ENCODE measurements around the gene ATRN. TPM values are rescaled to one million over a fixed set of nuclear protein-coding genes. Genes with fewer than 3 reads are reported as not detected.

ATRN gene
- total RNA-seq, 2 experiments from 2014 or later, result 7.3 to 7.8 TPM

DNA sequence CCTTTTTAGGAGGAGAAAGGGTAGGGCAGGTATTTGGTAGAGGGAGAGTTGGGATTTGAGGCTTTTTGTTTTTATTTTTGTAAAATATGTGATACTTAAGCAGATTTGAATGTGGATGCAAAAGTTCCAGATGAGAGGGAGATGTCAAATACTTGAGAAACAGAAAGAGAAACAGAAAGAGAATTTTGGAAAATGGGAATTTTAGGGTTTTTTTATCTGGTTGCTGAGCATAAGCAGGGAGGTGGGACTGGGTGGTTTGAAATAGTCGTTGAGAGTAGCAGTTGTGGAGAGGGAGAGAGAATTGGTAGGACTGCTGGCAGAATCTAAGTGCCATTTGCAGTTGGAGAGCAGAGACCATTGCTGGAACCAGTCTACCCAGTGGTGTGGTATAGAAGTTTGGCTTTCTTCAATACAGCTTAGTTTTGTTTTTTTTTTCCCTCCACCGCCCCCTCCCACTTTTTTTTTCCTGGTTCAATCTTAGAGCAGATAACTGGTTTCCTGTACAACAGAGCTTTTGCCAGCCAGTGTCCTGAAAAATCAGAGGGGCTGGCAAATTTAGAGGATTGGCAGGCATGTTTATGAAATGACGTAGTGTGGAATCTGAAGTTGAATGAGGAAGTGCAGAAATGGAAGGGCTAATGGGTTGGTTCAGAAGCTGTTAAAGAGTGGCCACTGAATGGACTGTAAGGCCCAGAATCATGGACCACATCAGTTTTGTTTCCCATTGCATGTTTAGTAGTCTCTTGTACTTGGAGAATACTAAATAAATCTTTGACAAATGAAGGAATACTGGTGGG, 68.7 kb downstream of the ATRN start:
- DNase-seq, result no peak
- Mint-ChIP-seq H3K4me1 (ENCODE audit: low read depth) (no peaks in the 10 kb centered on the region), H3K9me3 (peaks cover 2% of the 10 kb centered on the region), H3K27ac (no peak overlapping the region), H3K36me3 (peaks cover 10% of the 10 kb centered on the region), H3K27me3 (no peaks in the 10 kb centered on the region), H3K4me3 (no peak overlapping the region)
- ChIA-PET CTCF (interaction anchor here (1.1 kb wide), 1 partner anchor 12 kb away, joined by 4 read pairs; no protein-coding TSS in a partner anchor), POLR2A (interaction anchor here (0.7 kb wide), 1 partner anchor 145 kb away, joined by 3 read pairs; no protein-coding TSS in a partner anchor)
- intact Hi-C loops (cut with micrococcal nuclease), result no loop called here

GRCh38 chr20:3541887-3542721, 71.3 kb downstream of the ATRN start:
- POLR2A ChIA-PET, result no interaction called here
- no peak for DNase-seq
- H3K36me3 Mint-ChIP-seq, result peaks cover 8% of the 10 kb centered on the region
- no peak overlapping the region for H3K27ac Mint-ChIP-seq
- H3K9me3 Mint-ChIP-seq, result peaks cover 2% of the 10 kb centered on the region
- H3K27me3 Mint-ChIP-seq, result no peaks in the 10 kb centered on the region
- intact Hi-C loops (cut with micrococcal nuclease), result no loop called here
- no peaks in the 10 kb centered on the region for H3K4me1 Mint-ChIP-seq (ENCODE audit: low read depth)
- H3K4me3 Mint-ChIP-seq, result no peak overlapping the region
- CTCF ChIA-PET, result no interaction called here

GRCh38 chr20:3543901-3544507, 73.2 kb downstream of the ATRN start:
- no peak overlapping the region for H3K4me3 Mint-ChIP-seq
- H3K36me3 Mint-ChIP-seq, result peaks cover 9% of the 10 kb centered on the region
- POLR2A ChIA-PET, result no interaction called here
- H3K9me3 Mint-ChIP-seq, result no peaks in the 10 kb centered on the region
- intact Hi-C loops (cut with micrococcal nuclease), result no loop called here
- no peaks in the 10 kb centered on the region for H3K27me3 Mint-ChIP-seq
- CTCF ChIA-PET, result no interaction called here
- DNase-seq, result no peak
- H3K4me1 Mint-ChIP-seq (ENCODE audit: low read depth), result no peaks in the 10 kb centered on the region
- no peak overlapping the region for H3K27ac Mint-ChIP-seq

DNA sequence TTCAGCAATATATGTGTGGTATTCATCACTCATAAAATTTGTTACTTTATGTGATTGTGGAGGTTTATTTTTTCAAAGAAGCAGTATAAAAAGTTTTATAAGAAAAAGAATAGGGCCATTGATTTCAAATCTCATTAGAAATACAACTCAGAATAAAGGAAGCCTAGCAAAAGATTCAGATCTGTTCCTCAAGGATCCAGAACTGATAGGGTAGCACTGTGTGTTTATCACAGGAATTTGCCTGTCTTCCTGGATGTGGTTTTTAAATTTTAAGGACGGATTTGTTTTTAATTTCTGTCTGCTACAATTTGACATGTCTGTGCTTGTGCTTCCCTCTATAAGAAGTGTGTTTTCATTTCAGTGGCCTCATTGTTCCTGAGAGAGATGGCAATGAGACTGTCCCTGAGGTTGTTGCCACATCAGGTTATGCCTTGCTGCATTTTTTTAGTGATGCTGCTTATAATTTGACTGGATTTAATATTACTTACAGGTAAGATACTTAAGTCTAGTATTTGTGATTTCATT, 74.6 kb downstream of the ATRN start:
- Mint-ChIP-seq H3K9me3 (no peaks in the 10 kb centered on the region), H3K4me3 (no peak overlapping the region), H3K27ac (no peak overlapping the region), H3K36me3 (peaks cover 7% of the 10 kb centered on the region), H3K27me3 (no peaks in the 10 kb centered on the region), H3K4me1 (ENCODE audit: low read depth) (no peaks in the 10 kb centered on the region)
- no peak for DNase-seq
- CTCF ChIA-PET, result no interaction called here
- POLR2A ChIA-PET, result no interaction called here
- intact Hi-C loops (cut with micrococcal nuclease), result no loop called here

GRCh38 chr20:3547906-3548305, 77.1 kb downstream of the ATRN start:
- ChIA-PET POLR2A (no interaction called here), CTCF (interaction anchor here (1.6 kb wide), 1 partner anchor 14 kb away, joined by 4 read pairs; no protein-coding TSS in a partner anchor)
- Mint-ChIP-seq H3K36me3 (peaks cover 7% of the 10 kb centered on the region), H3K27ac (no peak overlapping the region), H3K27me3 (no peaks in the 10 kb centered on the region), H3K4me1 (ENCODE audit: low read depth) (no peaks in the 10 kb centered on the region), H3K4me3 (no peak overlapping the region), H3K9me3 (no peaks in the 10 kb centered on the region)
- intact Hi-C loops (cut with micrococcal nuclease), result no loop called here
- no peak for DNase-seq

DNA sequence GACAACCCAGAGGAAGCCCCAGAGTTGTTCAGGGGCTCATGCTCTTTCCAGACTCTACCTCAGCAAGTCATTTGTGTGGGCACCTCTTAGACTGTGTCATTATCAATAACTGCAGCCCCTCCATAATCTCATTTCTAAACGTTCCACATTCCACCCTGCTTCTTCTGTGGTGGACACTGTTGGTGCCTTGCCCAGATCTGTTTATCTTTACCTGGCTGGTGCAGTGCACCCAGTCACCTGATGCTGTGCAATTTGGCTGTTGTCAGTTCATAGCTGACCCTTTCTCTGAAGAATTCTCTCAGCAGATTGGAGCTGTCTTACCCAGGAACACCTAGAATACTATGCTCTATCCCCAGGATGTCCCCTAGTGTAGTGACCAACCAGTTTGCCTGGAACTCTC, 80.0 kb downstream of the ATRN start:
- POLR2A ChIA-PET, result no interaction called here

DNA sequence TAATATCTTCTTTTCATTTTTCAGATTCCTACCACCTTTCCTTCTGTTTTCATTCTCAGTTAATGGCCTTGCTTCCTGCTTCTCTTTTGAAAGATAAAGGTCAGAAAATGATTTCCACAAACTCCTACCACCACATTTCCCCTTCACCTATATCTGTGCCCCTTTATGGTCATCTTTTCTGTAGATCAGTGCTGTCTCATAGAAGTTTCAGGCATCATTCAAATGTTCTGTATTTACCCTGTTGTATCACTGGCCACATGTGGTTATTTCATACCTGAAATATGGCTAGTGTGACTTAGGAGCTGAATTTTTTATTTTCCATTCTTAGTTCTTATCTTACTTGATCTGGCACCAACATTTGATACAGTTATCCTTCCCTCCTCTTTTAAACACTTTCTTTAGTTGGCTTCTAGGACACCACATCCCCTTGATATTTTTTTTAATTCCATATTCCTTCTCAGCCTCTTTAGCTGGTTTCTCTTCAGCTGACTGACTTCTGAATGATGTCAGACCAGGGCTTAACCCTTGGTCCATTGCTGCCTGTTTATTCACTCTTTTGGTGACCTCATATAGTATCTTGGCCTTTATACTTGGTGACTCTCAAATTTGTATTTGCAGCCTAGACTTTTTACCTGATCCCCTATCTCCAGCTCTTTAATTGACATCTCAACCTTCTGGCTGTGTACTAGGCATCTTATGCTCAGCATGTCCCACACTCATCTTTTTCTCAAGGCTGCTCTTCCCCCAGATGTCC, 81.0 kb downstream of the ATRN start:
- Mint-ChIP-seq H3K27me3 (no peaks in the 10 kb centered on the region), H3K4me1 (ENCODE audit: low read depth) (no peaks in the 10 kb centered on the region), H3K9me3 (no peaks in the 10 kb centered on the region), H3K27ac (no peak overlapping the region), H3K4me3 (no peak overlapping the region), H3K36me3 (peaks cover 5% of the 10 kb centered on the region)
- POLR2A ChIA-PET, result no interaction called here
- DNase-seq, result no peak
- intact Hi-C loops (cut with micrococcal nuclease), result no loop called here
- CTCF ChIA-PET, result interaction anchor here (1.4 kb wide), 1 partner anchor 12 kb away, joined by 4 read pairs; no protein-coding TSS in a partner anchor

More for the DNA sequence above, 80.0 kb downstream of the ATRN start:
- Mint-ChIP-seq H3K4me1 (ENCODE audit: low read depth) (no peaks in the 10 kb centered on the region), H3K36me3 (peaks cover 5% of the 10 kb centered on the region), H3K4me3 (no peak overlapping the region), H3K27ac (no peak overlapping the region), H3K27me3 (no peaks in the 10 kb centered on the region), H3K9me3 (no peaks in the 10 kb centered on the region)
- no peak for DNase-seq
- CTCF ChIA-PET, result interaction anchor here (1.4 kb wide), 1 partner anchor 11 kb away, joined by 4 read pairs; no protein-coding TSS in a partner anchor
- intact Hi-C loops (cut with micrococcal nuclease), result no loop called here

DNA sequence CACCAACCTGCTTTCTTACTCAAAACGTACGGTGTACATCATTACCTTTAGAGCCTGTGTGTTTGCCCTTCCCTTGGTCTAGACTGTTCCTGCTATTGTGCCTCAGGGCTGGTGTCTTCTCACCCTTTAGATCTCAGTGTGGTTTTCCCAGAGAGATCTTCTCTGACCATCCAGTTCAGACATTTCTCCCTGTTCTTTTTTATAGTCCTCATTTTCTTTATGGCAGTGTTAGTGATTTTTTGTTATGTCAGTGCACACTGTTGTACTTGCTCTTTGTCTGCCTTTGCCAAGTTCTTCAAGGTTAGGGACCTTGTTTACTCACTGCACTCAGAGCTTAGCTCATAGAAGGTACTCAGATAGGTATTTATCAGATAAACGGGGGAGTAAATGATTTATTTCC, 82.8 kb downstream of the ATRN start:
- H3K36me3 Mint-ChIP-seq, result no peaks in the 10 kb centered on the region
- no peak for DNase-seq
- no peaks in the 10 kb centered on the region for H3K9me3 Mint-ChIP-seq
- CTCF ChIA-PET, result no interaction called here
- H3K4me1 Mint-ChIP-seq (ENCODE audit: low read depth), result no peaks in the 10 kb centered on the region
- no peak overlapping the region for H3K4me3 Mint-ChIP-seq
- H3K27ac Mint-ChIP-seq, result no peak overlapping the region
- no peaks in the 10 kb centered on the region for H3K27me3 Mint-ChIP-seq
- intact Hi-C loops (cut with micrococcal nuclease), result no loop called here
- POLR2A ChIA-PET, result no interaction called here

GRCh38 chr20:3557237-3557785, 86.5 kb downstream of the ATRN start:
- DNase-seq, result no peak
- H3K36me3 Mint-ChIP-seq, result peaks cover 2% of the 10 kb centered on the region
- intact Hi-C loops (cut with micrococcal nuclease), result no loop called here

GRCh38 chr20:3559231-3559630, 88.4 kb downstream of the ATRN start:
- intact Hi-C loops (cut with micrococcal nuclease), result no loop called here
- Mint-ChIP-seq H3K4me3 (no peak overlapping the region), H3K9me3 (no peaks in the 10 kb centered on the region), H3K27me3 (no peaks in the 10 kb centered on the region), H3K36me3 (peaks cover 3% of the 10 kb centered on the region), H3K27ac (no peak overlapping the region), H3K4me1 (ENCODE audit: low read depth) (no peaks in the 10 kb centered on the region)
- POLR2A ChIA-PET, result no interaction called here
- DNase-seq, result no peak
- CTCF ChIA-PET, result interaction anchor here (0.7 to 1.0 kb wide), 2 partner anchors 21 to 151 kb away, joined by 3 read pairs; no protein-coding TSS in a partner anchor

More at GRCh38 chr20:3557237-3557785, 86.5 kb downstream of the ATRN start:
- H3K27ac Mint-ChIP-seq, result no peak overlapping the region
- H3K4me3 Mint-ChIP-seq, result no peak overlapping the region
- no peaks in the 10 kb centered on the region for H3K4me1 Mint-ChIP-seq (ENCODE audit: low read depth)
- no peaks in the 10 kb centered on the region for H3K27me3 Mint-ChIP-seq
- ChIA-PET POLR2A (no interaction called here), CTCF (interaction anchor here (1.0 kb wide), 1 partner anchor 154 kb away, joined by 3 read pairs; no protein-coding TSS in a partner anchor)
- no peaks in the 10 kb centered on the region for H3K9me3 Mint-ChIP-seq

DNA sequence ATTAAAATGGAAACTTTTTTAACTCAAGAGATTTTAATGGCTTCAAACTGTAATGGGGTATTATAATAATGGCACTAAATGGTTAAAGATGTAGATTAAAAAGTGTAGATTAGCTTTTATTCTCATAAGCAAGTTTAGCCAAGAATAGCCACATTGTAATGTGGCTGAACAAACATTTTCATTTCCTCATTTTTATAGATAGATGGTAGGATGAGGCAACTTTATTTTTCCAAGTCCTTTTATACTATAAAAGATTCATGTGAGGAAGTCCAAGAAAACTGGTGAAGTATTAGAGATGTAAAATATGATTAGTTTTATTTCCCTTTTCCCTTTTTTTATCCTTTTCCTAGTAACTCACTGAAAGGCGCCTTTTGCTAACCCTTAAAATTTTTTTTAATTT, 88.8 kb downstream of the ATRN start:
- Mint-ChIP-seq H3K27me3 (no peaks in the 10 kb centered on the region), H3K27ac (no peak overlapping the region), H3K36me3 (peaks cover 3% of the 10 kb centered on the region), H3K9me3 (no peaks in the 10 kb centered on the region), H3K4me1 (ENCODE audit: low read depth) (no peaks in the 10 kb centered on the region), H3K4me3 (no peak overlapping the region)
- intact Hi-C loops (cut with micrococcal nuclease), result loop anchor here (10.0 kb wide), 1 partner anchor 155 kb away; the partner anchor contains the start of gene SIGLEC1
- no peak for DNase-seq
- ChIA-PET POLR2A (no interaction called here), CTCF (interaction anchor here (0.7 to 1.7 kb wide), 3 partner anchors 21 to 257 kb away, joined by 3 read pairs; no protein-coding TSS in a partner anchor)

Measured in activated CD4-positive, alpha-beta memory T cell treated with anti-CD3 and anti-CD28 coated beads for 36 hours (primary cell).